ENCODE results near the gene NFIA. TPM values are rescaled to one million over a fixed set of nuclear protein-coding genes. Genes with fewer than 3 reads are reported as not detected.

The NFIA gene
- total and polyA plus RNA-seq, 10 of the 15 experiments (the other 5 are each of a cell fraction or from before 2014, with no cell fraction given) = 0.10 to 0.16 TPM; not detected in 8

- no peak overlapping the region for H3K27ac ChIP-seq (ENCODE audit: control insufficient read depth, insufficient read depth)
- BruUV-seq (replicated peaks) = no TSS peak
- FAIRE-seq (no peak), ATAC-seq (no peak; the same call in 2 of the 3 replicates), DNase-seq (ENCODE audit: low read depth, low spot score) (no peak)
- no peak overlapping the region for H3K9ac ChIP-seq (ENCODE audit: control insufficient read depth, insufficient read depth, low read length)
- ChIA-PET POLR2A (interaction anchor here (0.6 kb wide), 1 partner anchor 660 kb away, joined by 7 read pairs; no protein-coding TSS in a partner anchor), CTCF (interaction anchor here (0.8 to 2.5 kb wide), 10 partner anchors 8 to 794 kb away, joined by 3 to 14 read pairs (median 4); no protein-coding TSS in a partner anchor), SMC1A (ENCODE audit: uncharacterized antibody, unreplicated experiment) (interaction anchor here (1.2 kb wide), 1 partner anchor 9 kb away, joined by 3 read pairs; no protein-coding TSS in a partner anchor), RAD21 (ENCODE audit: unreplicated experiment) (interaction anchor here (1.5 kb wide), 1 partner anchor 15 kb away, joined by 4 read pairs; no protein-coding TSS in a partner anchor)
- peak overlapping the region; percentile 76; the same call in 1 of the 2 replicates for H3K4me2 ChIP-seq (ENCODE audit: control insufficient read depth, insufficient read depth)
- H3K36me3 ChIP-seq (ENCODE audit: control insufficient read depth in 2 of 2, insufficient read depth in 2 of 2, low read length in 1 of 2) = no peaks in the 10 kb centered on the region
- intact Hi-C loops (cut with micrococcal nuclease; ENCODE audit: unreplicated experiment) (loop anchor here (1.0 kb wide), 1 partner anchor 403 kb away; no protein-coding TSS in a partner anchor), in situ Hi-C loops (cut with MboI) (no loop called here)
- peaks cover 5 to 22% of the 10 kb centered on the region in 2 experiments for H3K27me3 ChIP-seq (replicated peaks in 1 of 2; ENCODE audit: control insufficient read depth in 2 of 2, insufficient read depth in 2 of 2, low read length in 1 of 2)
- WGBS (ENCODE audit: insufficient coverage, insufficient replicate concordance, low lambda C conversion rate, missing lambda C conversion rate) = 7% methylated on average over 30 of the region's 85 CpGs
- H2AFZ ChIP-seq (ENCODE audit: control insufficient read depth, low read depth, low read length) = no peak overlapping the region
- H3K79me2 ChIP-seq (ENCODE audit: control insufficient read depth, insufficient read depth, low read length) = no peaks in the 10 kb centered on the region
- peak overlapping the region; percentile 32; the same call in 1 of the 2 replicates for H3K4me3 ChIP-seq
- no peaks in the 10 kb centered on the region for H3K4me1 ChIP-seq (ENCODE audit: control insufficient read depth, insufficient read depth, low read length)
- no peaks in the 10 kb centered on the region; the same call in 1 of the 3 replicates for H3K9me3 ChIP-seq (replicated peaks; ENCODE audit: control insufficient read depth, insufficient read depth, low read length)
- no peaks in the 10 kb centered on the region for H4K20me1 ChIP-seq (ENCODE audit: control insufficient read depth, insufficient read depth)
- TF ChIP-seq ZBTB33 (IDR thresholded peaks at IDR 0.05) (no peak), EZH2 (IDR thresholded peaks at IDR 0.05; ENCODE audit: borderline replicate concordance, control insufficient read depth, low read depth, low read length) (0 out of 2 replicates have a peak, but pooled peaks have one; percentile 61), ZBTB11 (CRISPR knock-in tag; IDR thresholded peaks at IDR 0.05) (no peak), MYC (IDR thresholded peaks at IDR 0.05; ENCODE audit: insufficient read depth, insufficient read length, insufficient replicate concordance, low read length, severe bottlenecking) (no peak)
Measured at GRCh38 chr1:61050541-61051442, 31.6 kb upstream of the NFIA start.

Data from GM12878 (cell line).